LHCN-M2 (cell line): ENCODE results near the gene CA5A. TPM values are rescaled to one million over a fixed set of nuclear protein-coding genes. Genes with fewer than 3 reads are reported as not detected.

Experiments used
- DNase-seq: peaks from one replicate; pipeline ENCODE4 v3.0.0-alpha.2; 2012; ENCODE audit warnings: low read depth
- total RNA-seq: library from RNA; depleted of rRNA; stranded (reverse); fragments of >200 nt; gene quantifications from 2 replicates; pipeline ENCODE4 v1.2.3, GENCODE V29; 2014

Gene CA5A
- total RNA-seq, 1 experiment from 2014 or later: not detected

- DNase-seq: peak; percentile 26
Observed at GRCh38 chr16:87850009-87851006, 86.0 kb downstream of the CA5A start.

- no peak for DNase-seq
Observed at GRCh38 chr16:87849419-87850008, 86.8 kb downstream of the CA5A start.

DNA sequence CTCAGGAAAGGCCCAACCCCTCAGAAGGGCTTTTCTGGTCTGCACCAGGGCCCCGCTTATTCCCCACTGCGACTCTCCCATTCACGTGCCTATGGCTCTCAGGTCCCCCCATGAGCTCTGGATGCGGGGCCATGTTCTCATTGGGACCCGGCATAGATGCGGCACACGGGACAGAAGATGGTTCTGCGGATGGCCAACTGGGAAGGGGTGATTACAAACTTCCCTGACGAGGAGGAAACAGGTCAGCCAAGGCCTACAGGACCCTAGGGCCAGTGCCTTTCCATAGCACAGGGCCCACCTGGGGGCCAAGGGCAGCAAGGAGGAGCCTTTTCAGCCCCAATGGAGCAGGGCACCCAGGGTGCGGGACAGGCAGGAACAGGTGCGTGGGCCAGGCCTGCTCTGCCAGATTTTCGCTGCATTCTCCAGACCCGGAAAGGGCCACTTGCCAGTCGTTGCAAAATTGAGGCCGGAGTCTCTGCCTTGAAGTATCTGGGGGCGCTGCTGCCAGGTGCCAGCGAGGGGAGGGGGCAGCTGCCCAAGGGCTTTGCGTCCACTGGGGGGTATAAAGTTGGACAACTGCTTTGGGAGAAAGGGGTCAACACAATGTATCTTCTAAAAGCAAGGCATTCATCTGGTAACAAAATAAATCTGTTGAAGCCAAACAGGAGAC is 87.5 kb downstream of the CA5A start:
- no peak for DNase-seq

GRCh38 chr16:87847785-87848675 is 88.3 kb downstream of the CA5A start:
- no peak for DNase-seq

- DNase-seq: no peak
Observed at GRCh38 chr16:87847467-87847784, 88.9 kb downstream of the CA5A start.

DNA sequence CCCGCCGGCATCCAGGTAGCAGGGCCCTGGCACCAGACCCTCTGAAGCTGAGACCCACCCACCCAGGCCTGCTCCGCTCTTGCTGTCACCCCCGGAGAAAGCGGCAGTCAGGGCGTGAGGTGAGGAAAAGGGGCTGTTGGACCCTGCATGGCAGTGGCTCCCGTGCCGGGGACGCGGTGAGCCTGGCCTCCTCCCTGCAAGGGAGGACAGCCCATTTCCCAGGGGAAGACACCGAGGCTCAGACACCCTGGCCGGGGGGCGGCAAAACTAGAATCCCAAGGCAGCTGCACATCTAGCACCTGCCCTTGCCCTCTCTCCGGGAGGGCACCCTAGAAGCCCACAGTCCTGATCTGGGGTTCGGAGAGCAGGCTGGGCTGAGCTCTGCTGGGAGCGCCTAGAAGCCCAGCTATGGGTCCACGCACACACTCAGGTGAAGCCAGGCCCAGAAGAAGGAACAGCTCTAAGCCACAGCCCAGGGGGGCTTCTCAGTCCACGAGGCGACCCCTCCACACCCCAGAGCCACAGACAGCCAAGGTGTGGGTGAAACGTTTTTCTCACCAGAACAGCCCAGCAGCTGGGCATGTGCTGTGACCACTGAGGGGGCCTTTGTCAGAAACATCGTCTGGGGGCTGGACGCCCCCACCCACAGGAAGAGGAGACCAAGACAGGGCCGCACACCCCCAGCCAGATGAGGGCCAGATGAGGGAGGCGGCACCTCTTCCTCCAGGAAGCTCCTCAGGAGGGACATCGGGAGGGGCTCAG is 89.4 kb downstream of the CA5A start:
- no peak for DNase-seq

DNA sequence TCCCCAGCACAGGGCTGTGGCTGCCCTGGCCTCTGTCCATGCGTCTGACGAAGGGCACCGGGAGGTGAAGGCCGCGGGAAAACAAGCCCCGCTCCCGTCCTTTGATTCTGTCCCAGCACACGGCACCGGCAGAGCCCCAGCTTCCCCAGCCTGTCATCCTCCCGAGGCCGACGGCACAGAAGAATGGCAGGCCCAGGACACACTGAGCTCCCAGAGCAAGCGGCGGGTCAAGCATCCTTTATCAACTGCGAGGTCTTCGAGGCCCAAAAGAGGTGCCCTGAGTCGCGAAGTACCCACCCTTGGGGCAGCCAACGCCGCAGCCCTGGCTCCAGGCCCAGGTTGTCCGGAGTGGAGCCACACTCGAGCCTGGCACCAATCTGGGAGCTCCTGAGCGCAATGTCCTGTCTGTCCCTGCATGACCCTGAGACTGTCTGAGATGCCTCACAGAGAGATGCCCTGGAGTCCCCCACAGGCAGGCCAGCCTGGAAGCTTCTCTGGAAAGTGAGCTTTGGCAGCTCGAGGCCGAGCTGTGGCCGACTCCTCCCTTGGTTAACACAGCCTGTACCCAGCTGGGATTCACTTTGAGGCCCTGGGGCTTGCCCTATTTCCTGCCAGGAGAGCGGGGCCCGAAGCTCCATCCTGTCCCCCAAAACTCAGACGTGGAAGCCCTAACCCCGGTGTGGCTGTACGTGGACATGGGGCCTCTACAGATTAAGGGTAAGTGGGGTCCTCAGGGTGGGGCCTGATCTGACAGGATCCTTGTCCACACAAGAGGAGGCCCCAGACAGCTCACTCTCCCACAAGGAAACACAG is 90.3 kb downstream of the CA5A start:
- no peak for DNase-seq

DNA sequence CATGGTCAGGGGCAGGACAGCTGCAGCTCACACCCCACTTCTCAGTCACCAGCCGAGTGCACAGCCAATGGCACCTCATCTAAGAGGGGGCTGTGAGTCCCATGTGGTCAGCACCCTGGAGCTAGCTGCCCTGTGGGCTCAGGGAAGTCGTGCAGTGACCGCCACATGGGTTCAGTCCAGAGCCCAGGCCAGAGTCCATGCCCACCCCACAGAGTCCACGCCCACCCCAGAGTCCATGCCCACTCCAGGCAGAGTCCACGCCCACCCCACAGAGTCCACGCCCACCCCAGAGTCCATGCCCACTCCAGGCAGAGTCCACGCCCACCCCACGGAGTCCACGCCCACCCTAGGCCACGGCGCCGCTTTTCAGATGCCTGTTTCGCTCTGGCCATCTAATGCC is 91.1 kb downstream of the CA5A start:
- no peak for DNase-seq

DNA sequence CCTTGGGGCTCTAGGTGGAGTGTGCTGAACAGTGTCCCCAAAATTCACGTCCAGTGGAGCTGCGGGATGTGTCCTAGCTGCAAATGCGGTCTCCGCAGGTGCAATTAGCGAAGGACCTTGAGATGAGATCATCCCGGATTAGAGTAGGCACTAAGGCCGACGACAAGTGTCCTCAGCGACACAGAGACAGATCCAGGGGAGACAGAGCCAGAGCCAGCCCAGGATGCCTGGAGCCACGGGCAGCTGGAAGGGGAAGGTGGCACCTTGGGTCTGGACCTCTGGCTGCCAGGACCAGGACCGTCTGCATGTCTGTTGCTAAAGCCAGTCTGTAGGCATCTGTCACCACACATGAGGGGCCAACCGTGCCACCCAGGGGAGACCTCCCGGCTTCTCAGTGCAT is 91.5 kb downstream of the CA5A start:
- DNase-seq: no peak

DNA sequence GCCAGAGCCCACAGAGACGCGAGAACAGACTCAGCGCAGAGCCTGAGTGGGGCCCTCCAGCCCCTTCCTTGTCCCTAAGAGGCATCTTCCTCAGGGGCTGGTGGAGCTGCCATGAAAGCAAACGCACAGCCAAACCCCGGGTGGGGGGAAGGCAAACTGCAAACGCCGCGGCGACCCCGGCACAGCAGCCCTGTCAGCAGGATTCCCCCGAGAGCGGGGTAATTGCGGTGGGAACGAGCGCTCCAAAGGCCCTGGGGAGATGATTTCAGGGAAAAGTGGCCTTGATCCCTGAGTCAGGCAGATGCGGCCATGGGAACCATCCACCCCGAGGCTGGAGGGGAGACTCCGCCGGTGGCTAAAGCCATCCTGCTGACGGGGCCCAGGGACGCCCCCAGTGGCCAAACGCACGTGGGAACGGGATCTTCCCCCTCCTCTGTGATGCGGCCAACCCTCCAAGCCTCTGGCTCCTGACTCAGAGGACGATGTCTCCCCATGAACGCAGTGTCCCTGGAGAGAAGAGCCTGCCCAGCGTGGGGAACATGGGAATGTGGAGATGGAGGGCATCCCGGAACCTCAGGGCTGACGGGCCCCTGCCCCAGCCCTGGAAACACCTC is 92.1 kb downstream of the CA5A start:
- DNase-seq: no peak

DNA sequence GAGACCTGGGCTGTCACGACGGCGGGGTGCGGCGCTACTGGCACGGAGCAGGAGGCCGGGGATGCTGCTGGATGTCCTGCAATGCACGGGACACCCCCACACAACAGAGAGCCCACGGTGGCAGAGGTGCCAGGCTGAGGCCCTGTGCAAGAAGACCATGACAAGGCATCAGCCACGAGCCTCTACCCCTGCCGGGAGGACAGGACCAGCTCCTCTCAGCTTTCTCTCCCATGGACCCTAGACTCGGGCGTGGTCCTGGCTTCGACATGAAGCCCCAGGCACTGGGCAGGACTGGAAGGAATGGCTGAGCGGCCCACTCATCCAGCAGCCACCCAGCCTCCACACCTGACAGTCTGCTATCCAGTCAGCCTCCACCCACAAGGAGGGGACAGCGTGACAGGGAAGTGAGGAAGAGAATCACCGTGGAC is 92.6 kb downstream of the CA5A start:
- no peak for DNase-seq

GRCh38 chr16:87842209-87842869 is 94.0 kb downstream of the CA5A start:
- DNase-seq: no peak

GRCh38 chr16:87841340-87842208 is 94.8 kb downstream of the CA5A start:
- no peak for DNase-seq

DNA sequence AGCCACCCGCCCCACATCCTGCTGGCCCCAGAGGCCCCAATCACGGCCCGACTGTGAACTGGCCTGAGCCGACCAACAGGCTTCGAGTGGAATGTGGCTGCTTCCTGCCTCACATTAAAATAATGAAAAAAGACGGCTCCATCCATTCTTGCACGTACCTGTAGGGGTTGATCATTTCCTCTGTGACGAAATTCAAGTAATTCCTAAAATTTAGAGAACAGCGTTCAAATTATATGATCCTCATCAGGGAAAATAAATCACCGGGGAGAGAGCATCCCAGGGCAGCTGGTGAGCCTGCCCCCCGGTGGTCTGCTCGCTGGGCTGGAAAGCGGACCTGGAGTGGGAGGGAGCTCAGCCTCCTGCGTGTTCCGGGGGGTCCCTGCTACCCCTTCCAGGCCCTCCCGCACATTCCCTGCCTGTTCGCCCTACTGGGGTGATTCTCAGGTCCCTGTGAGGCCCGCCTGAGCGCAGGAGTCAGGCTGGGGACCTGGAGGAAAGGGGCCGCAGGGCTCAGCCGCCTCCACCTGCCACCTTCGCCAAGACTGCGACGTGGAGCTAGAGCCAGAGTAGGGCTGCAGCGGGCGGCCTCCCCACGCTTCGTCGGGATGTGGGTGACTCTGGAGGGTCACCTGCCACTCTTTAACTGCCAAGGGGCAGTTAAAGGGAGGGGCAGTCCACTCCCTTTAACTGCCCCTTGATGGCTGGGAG is 95.9 kb downstream of the CA5A start:
- DNase-seq: no peak

- DNase-seq: no peak
Observed at GRCh38 chr16:87839542-87840270, 96.6 kb downstream of the CA5A start.
